ENCODE measurements around the gene ARHGEF17.

- no peak for TF ChIP-seq CTCF (IDR thresholded peaks at IDR 0.05)
- TF ChIP-seq EP300 (IDR thresholded peaks at IDR 0.05), result no peak
- no peak for TF ChIP-seq POLR2A (IDR thresholded peaks at IDR 0.05; ENCODE audit: low read depth)
Observed at GRCh38 chr11:73274722-73275380, 33.2 kb upstream of the ARHGEF17 start.

Data from esophagus muscularis mucosa (tissue), 4 donors.